NAMALWA (cell line): ENCODE results near the gene OTOG.

Experiments used
- DNase-seq: peaks from one replicate; pipeline ENCODE4 v3.0.0-alpha.2; 2015; ENCODE audit warnings: low spot score

The OTOG gene

GRCh38 chr11:17517186-17517585, 29.9 kb upstream of the OTOG start:
- no peak for DNase-seq

DNA sequence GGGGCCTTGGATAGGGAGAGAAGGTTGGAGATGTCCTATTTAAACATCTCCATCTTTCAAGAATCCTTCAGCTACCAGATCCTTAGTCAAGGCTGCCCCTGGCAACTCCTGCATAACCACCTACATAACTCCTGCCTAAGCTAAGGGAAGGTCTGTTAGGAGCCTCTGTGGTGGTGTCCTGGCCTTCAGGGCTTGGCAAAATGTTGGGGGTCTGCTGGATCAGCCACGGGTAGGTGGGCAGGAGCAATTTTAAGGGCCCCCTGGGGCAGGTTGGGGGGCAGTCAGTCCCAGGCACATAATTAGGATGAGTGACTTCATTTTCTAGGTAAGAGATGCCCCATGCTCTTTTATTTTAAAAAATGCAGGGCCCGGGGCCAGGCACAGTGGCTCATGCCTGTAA, 28.7 kb upstream of the OTOG start:
- DNase-seq: no peak

DNA sequence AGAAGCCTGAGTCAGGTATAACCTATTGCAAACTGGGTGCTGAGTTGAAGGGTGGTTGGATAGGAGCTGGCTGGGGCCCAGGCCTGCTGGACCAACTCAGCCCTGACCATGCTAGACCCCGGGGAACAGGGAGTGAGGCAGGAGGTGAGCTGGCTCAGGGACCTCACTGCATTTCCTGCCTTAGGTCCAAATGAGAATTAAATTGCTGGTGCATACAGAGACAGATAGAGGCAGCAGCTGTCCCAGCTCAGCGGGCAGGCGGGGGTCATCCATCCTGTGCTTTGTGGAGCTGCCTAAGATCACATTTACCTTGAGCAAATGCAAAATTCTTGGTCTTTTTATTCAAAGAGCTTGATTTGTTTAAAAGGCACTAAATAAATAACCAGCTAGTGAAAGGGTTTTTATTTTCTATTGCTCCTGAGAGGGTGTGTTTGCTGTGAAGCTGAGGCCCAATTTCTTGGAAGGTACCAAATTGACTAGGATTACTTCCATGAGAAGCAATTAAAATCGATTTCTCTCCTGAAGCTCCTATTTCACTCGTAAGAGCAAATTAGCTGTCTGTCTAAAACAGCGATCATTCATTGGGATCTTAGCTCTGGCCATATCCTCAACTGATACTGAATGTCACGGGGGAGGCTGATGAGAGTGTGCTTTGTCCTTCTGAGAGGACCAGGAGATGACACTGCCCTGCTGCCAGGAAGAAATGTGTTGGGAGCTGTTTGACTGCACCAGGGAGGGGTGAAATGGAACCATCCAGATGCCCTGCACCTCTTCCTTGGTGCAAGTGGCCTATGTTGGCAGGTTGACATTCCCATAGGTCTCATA, 27.8 kb upstream of the OTOG start:
- DNase-seq: no peak

DNA sequence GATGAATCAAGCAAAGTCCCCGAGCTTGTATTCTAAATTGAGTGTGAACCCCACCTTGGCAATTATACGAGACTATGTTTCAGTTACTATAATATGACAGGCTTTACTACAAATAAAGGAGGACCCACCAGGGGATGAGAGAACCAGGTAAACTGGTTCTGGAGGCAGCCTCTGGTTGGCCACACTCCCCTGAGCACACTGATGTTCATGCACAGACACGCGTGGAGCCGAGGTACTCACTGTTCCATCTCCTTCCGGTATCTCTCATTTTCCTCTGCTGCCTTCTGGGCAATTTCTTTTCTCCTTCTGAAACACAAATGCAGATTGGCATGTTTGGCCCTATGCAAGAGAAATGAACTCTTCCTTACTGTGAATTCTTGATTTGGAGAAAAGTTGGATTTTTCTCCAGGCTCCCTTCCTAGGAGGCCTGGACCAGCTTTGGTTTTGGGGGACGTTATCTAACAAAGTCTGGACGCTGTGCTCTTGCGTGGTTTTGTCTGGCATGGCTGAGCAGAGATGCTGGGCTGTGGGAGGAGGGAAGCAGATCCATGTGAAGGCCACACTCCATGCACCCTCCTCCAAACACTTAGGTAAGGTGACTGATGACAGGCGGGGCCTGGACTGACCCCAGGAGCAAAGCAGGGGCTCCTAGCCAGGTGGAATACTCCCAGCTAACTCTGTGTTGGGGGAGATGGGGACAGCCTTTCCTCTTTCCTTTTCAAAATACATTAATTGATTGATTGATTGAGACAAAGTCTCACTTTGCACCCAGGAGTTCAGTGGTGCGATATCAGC, 25.8 kb upstream of the OTOG start:
- no peak for DNase-seq

GRCh38 chr11:17522655-17523054, 24.4 kb upstream of the OTOG start:
- no peak for DNase-seq

DNA sequence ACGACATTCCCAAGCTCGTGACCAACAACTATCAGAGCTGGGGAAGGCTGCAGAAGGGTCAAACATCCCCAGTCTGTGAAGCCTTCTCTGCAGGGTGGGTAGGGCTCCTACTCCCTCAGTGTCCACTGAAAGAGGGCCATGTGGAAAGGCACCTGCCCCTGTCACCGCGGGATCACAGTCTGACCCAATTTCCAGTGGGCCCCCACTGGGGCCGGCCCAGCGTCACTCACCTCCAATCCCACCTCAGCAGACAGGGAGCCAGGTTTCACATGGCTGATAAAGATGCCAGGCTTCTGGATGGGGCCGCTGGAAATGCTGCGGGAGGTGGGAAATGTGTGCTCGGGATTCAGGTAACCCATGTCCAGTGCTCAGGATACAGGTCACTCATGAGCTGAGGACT, 22.8 kb upstream of the OTOG start:
- no peak for DNase-seq

- DNase-seq: no peak
Observed at GRCh38 chr11:17525570-17525969, 21.5 kb upstream of the OTOG start.

- no peak for DNase-seq
Observed at GRCh38 chr11:17526326-17526725, 20.7 kb upstream of the OTOG start.

DNA sequence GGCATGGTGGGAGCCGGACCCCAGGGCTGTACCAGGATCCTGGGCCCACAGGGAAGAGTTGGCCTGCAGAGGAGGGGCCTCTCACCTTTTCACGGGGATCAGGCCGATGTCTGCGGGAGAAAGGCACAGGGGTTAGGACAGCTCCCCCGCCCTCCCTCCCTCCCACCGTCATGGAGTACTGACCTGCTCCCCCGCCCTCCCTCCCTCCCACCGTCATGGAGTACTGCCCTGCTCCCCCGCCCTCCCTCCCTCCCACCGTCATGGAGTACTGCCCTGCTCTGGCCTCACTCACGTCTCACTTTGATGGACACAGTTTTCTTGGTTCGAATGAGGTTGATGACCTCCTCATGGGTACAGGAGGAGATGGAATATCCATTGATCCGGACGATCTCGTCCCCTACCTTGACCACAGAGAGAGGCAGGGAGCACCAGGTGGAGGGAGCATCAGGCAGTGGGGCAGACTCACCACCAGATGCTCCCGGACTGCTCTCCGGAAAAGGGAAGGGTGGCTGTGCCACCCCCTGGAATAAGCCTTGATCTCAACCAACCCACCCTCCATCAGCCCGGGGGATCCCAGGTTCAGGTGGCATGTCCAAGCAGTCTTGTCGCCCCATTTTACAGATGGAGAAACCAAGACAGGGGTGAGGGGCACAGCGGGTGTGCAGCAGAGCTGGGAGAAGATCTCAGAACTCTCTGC, 20.0 kb upstream of the OTOG start:
- no peak for DNase-seq

DNA sequence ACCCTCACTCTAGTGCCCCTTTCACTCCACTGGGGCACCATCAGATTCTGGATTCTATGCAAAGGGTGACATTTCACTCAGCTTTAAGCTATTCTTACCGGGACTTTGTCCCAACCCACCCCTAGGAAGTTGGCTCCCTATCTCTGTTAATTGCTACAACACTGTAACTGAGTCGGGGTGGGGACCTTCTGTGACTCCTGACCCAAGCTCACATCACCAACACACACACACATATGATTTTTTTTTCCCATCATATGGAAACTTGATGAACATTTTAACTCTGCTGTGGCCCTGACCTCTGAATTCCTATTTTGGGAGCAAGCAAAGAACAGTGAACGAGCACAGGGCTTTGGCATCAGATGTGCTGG, 19.4 kb upstream of the OTOG start:
- DNase-seq: no peak

DNA sequence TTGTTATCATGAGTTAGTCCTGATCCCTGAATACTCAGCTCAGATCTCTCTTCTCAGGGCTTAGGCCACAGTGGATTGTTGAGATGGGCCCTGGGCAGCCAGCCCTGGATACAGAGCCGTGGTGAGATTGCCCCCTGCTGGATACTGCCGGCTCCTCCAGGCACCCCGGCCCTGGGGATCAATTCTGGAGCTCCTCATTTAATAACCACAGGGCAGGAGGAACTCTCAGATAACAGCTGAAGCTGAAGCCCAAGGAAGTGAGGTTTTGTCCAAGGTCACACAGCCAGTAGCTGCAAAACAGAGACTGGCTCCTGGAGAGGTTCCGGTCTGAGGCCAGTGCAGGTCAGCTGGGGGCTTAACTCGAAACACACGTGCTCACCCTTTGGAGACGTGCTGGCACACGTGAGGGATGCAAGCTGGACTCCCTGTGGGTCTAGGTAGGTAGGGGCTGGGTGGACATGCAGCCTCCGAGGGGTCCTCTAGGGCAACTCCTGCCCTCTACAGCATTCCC, 18.8 kb upstream of the OTOG start:
- peak; percentile 67 for DNase-seq

- no peak for DNase-seq
Observed at GRCh38 chr11:17528906-17529843, 17.9 kb upstream of the OTOG start.

DNA sequence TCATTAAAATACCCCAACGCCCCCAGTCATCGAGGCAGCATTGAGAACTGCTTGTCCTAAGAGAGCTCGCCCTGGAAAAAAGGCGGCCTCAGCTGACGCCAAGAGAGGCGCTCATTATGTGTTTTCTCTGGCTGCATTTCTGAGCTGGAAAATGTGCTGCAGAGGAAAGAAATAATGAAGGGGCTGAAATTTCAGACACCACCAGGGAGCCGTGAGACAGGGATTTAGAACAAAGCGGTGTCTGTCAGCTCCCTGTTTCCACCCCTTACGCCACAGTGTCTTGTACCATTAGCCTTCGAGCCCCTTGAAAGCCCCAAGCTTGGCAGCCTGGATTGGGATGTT, 17.2 kb upstream of the OTOG start:
- no peak for DNase-seq

DNA sequence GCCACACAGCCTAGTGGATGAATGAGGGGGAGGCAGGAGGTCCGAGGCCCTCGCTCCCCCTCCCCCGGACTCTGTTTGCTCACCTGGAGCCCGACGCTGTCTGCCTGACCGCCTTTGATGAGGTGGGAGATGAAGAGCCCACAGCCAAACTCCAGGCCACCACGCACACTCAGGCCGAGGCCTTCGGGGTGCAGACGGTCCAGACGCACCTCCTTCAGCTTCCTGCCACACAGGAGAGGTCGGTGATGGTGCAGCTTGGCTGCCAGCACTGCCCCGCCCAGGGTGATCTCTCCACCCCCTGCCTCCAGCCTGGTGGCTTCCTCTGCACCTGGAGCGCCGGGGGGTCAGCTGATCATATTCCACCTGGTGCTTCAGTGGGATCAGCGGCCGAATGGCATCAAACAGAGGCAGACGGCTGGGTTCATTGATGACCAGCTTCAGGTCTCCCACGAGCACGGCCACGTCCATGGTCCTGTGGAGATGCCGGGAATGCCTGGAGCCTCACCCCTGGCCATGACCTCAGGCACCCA, 15.9 kb upstream of the OTOG start:
- DNase-seq: no peak

DNA sequence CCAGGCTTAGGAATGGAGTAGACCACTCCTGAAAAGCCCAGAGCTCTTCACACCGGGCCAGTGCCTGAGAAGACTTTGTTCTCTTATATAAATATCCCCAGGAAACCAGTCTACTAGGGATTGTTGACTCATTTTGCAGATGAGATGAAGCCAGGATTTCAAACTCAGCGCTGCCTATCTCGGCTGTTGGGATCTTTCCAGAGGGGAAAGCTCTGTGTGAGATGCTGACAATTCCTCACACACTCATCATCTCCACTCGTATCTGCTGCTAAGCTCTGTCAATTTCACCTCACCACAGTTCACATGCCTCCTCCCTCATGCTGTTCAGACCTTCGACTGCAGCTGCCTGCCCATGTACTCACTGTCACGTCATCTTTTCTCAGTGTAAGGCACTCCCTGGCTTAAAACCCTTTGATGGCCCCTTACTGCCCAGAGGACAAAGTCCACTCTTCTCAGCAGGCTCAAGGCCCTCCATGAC, 15.4 kb upstream of the OTOG start:
- DNase-seq: no peak

GRCh38 chr11:17532784-17533183, 14.3 kb upstream of the OTOG start:
- no peak for DNase-seq

- DNase-seq: no peak
Observed at GRCh38 chr11:17533341-17533740, 13.7 kb upstream of the OTOG start.

GRCh38 chr11:17533778-17534415, 13.2 kb upstream of the OTOG start:
- no peak for DNase-seq

DNA sequence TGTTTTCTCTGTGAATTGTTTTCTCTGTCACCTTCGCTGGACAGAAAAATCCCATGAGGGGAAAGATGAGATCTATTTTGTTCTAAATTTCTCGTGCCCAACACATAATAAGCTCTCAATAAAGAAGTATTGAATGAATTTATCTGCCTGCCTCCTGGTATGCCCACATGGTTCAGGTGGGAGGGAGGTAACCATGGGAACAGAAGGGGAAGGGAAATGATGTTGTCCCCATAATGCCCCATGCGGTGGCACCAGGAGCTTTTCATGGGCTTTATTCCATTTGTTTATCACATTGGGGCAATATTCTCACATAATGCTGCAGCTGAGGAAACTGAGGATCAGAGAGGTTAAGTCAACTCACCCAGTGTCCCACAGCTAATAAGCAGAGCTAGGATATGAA, 11.6 kb upstream of the OTOG start:
- DNase-seq: no peak

GRCh38 chr11:17537261-17537660, 9.8 kb upstream of the OTOG start:
- no peak for DNase-seq

DNA sequence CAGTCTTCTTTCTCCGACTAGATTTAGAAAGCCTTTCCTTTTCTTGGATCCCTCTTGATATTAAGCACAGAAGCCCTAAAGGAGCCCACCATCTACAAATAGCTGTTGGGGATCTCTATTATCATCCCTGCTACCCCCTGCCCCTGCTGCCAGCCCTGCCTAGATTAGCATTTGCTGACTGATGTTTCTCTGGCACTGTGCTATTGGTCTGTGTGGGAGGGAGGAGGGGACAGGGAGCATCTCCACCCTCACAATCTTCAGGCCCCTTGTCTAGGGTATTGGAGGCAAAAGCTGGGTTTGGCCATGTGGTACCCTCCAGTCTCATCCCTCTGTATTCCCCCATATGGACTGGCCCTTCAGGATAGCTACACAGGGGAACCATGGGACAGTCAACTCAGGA, 9.0 kb upstream of the OTOG start:
- DNase-seq: no peak
